Chondrocyte (in vitro differentiated cells): ENCODE data around the gene CBX6. TPM values are rescaled to one million over a fixed set of nuclear protein-coding genes. Genes with fewer than 3 reads are reported as not detected.

ENCODE experiments used
- DNase-seq: peaks from one replicate; pipeline ENCODE4 v3.0.0; 2021; ENCODE audit warnings: mixed read lengths, low spot score
- H3K27ac Mint-ChIP-seq: one replicate; pipeline ENCODE4 v1.8.0; 2021; ENCODE audit warnings: mild to moderate bottlenecking, moderate library complexity, mixed read lengths; ENCODE audit not compliant: unreplicated experiment
- H3K27me3 Mint-ChIP-seq: 2 replicates; pipeline ENCODE4 v1.8.0; 2021; ENCODE audit warnings: low read depth, mixed read lengths
- H3K36me3 Mint-ChIP-seq: 2 replicates; pipeline ENCODE4 v1.8.0; 2021; ENCODE audit warnings: low read depth, mixed read lengths
- H3K4me1 Mint-ChIP-seq: 2 replicates; pipeline ENCODE4 v1.8.0; 2021; ENCODE audit warnings: low read depth, mild to moderate bottlenecking, mixed read lengths
- H3K4me3 Mint-ChIP-seq: one replicate; pipeline ENCODE4 v1.8.0; 2021; ENCODE audit warnings: mild to moderate bottlenecking, moderate library complexity, mixed read lengths; ENCODE audit not compliant: unreplicated experiment
- H3K9me3 Mint-ChIP-seq: 2 replicates; pipeline ENCODE4 v1.8.0; 2021; ENCODE audit warnings: low read depth, mixed read lengths
- CTCF ChIP-seq: fragments of 200-600 bp; sonication (generic); IDR thresholded peaks from 2 replicates; pipeline ENCODE4 v1.5.0; 2021; ENCODE audit warnings: antibody characterized with exemption, mild to moderate bottlenecking, moderate library complexity
- total RNA-seq: library from RNA; stranded (reverse); gene quantifications from 3 replicates; pipeline ENCODE4 v1.2.1, GENCODE V29; 2021

Gene CBX6
- total RNA-seq, 1 donor from 2014 or later = 80.1 TPM

- Mint-ChIP-seq H3K36me3 (peaks cover 11% of the 10 kb centered on the region), H3K4me1 (peaks cover 5% of the 10 kb centered on the region), H3K4me3 (no peak overlapping the region), H3K9me3 (no peaks in the 10 kb centered on the region), H3K27me3 (peaks cover 15% of the 10 kb centered on the region), H3K27ac (no peak overlapping the region)
- peak; percentile 69 for DNase-seq
- TF ChIP-seq CTCF = peak; percentile 76
These were observed 47.4 kb downstream of the CBX6 start for GRCh38 chr22:38824585-38824984.

- Mint-ChIP-seq H3K4me1 (peaks cover 2% of the 10 kb centered on the region), H3K36me3 (peaks cover 15% of the 10 kb centered on the region), H3K27me3 (peaks cover 19% of the 10 kb centered on the region), H3K27ac (no peak overlapping the region), H3K9me3 (no peaks in the 10 kb centered on the region), H3K4me3 (no peak overlapping the region)
- no peak for DNase-seq
- no peak for TF ChIP-seq CTCF
These were observed 48.4 kb downstream of the CBX6 start for GRCh38 chr22:38823637-38824036.

- TF ChIP-seq CTCF = no peak
- H3K27me3 Mint-ChIP-seq = peaks cover 19% of the 10 kb centered on the region
- H3K27ac Mint-ChIP-seq = no peak overlapping the region
- peaks cover 15% of the 10 kb centered on the region for H3K36me3 Mint-ChIP-seq
- peaks cover 2% of the 10 kb centered on the region for H3K4me1 Mint-ChIP-seq
- peak; percentile 77 for DNase-seq
- H3K9me3 Mint-ChIP-seq = no peaks in the 10 kb centered on the region
- no peak overlapping the region for H3K4me3 Mint-ChIP-seq
These were observed 48.9 kb downstream of the CBX6 start for GRCh38 chr22:38823076-38823475.

GRCh38 chr22:38820020-38820419 lies 52.0 kb downstream of the CBX6 start:
- peak; percentile 29 for DNase-seq
- Mint-ChIP-seq H3K36me3 (peaks cover 13% of the 10 kb centered on the region), H3K9me3 (no peaks in the 10 kb centered on the region), H3K27ac (no peak overlapping the region), H3K4me1 (peaks cover 2% of the 10 kb centered on the region), H3K27me3 (peaks cover 35% of the 10 kb centered on the region), H3K4me3 (no peak overlapping the region)
- TF ChIP-seq CTCF = no peak

- Mint-ChIP-seq H3K27me3 (peaks cover 40% of the 10 kb centered on the region), H3K4me1 (peaks cover 2% of the 10 kb centered on the region), H3K4me3 (no peak overlapping the region), H3K9me3 (no peaks in the 10 kb centered on the region), H3K36me3 (peaks cover 16% of the 10 kb centered on the region), H3K27ac (no peak overlapping the region)
- DNase-seq = peak; percentile 20
- no peak for TF ChIP-seq CTCF
These were observed 52.6 kb downstream of the CBX6 start for GRCh38 chr22:38819387-38819940.
